HFFc6 (cell line): ENCODE results near the gene CRADD. TPM values are rescaled to one million over a fixed set of nuclear protein-coding genes. Genes with fewer than 3 reads are reported as not detected.

Experiments
- DNase-seq: peaks from one replicate; pipeline ENCODE4 v3.0.0-alpha.2; 2018
- H3K27ac Mint-ChIP-seq: 2 replicates; pipeline ENCODE4 v1.8.0; 2020; ENCODE audit warnings: mild to moderate bottlenecking, mixed read lengths
- H3K27me3 Mint-ChIP-seq: 2 replicates; pipeline ENCODE4 v1.8.0; 2021; ENCODE audit warnings: mild to moderate bottlenecking, moderate library complexity, mixed read lengths; ENCODE audit not compliant: insufficient read depth
- H3K36me3 Mint-ChIP-seq: 2 replicates; pipeline ENCODE4 v1.8.0; 2021; ENCODE audit warnings: low read depth, mixed read lengths
- H3K4me1 Mint-ChIP-seq: 2 replicates; pipeline ENCODE4 v1.8.0; 2020; ENCODE audit warnings: low read depth, mixed read lengths
- H3K4me3 Mint-ChIP-seq: 2 replicates; pipeline ENCODE4 v1.8.0; 2020; ENCODE audit warnings: mild to moderate bottlenecking, moderate library complexity, mixed read lengths
- H3K9me3 Mint-ChIP-seq: 2 replicates; pipeline ENCODE4 v1.8.0; 2020; ENCODE audit warnings: mild to moderate bottlenecking, mixed read lengths
- CTCF ChIP-seq: fragments of 200-600 bp; sonication (generic); IDR thresholded peaks from 2 replicates; pipeline ENCODE4 v1.5.0; 2021; ENCODE audit warnings: antibody characterized with exemption, mild to moderate bottlenecking
- total RNA-seq, 6 experiments: library from RNA; stranded (reverse); fragmentation: NEBNext Ultra II Directional; extraction: Animal tissue kit (Norgen Biotek cat#: 25700); gene quantifications; 2 replicates in 1 of 6; 3 replicates in 5 of 6; pipeline ENCODE4 v1.2.3, GENCODE V29; 2021

The CRADD gene
- total RNA-seq, 6 experiments from 2014 or later, result 15.3 to 20.1 (median 17.9) TPM

- DNase-seq, result no peak
- no peak for TF ChIP-seq CTCF
- no peaks in the 10 kb centered on the region for H3K36me3 Mint-ChIP-seq
- no peaks in the 10 kb centered on the region for H3K9me3 Mint-ChIP-seq
- no peak overlapping the region for H3K27ac Mint-ChIP-seq
- H3K4me1 Mint-ChIP-seq, result peaks cover 60% of the 10 kb centered on the region
- H3K4me3 Mint-ChIP-seq, result no peak overlapping the region
- no peaks in the 10 kb centered on the region for H3K27me3 Mint-ChIP-seq
Measured at GRCh38 chr12:93762912-93763553, 85.9 kb downstream of the CRADD start.

- no peak for DNase-seq
Measured at GRCh38 chr12:93763746-93764147, 86.6 kb downstream of the CRADD start.

GRCh38 chr12:93766371-93766770 is 89.2 kb downstream of the CRADD start:
- no peak for DNase-seq
- Mint-ChIP-seq H3K27me3 (no peaks in the 10 kb centered on the region), H3K4me1 (peaks cover 66% of the 10 kb centered on the region), H3K4me3 (no peak overlapping the region), H3K36me3 (peaks cover 5% of the 10 kb centered on the region), H3K27ac (no peak overlapping the region), H3K9me3 (0 out of 2 replicates have a peak, but pooled peaks cover 4% of the 10 kb centered on the region)
- TF ChIP-seq CTCF, result no peak

More at GRCh38 chr12:93763746-93764147, 86.6 kb downstream of the CRADD start:
- no peak overlapping the region for H3K4me3 Mint-ChIP-seq
- no peaks in the 10 kb centered on the region for H3K36me3 Mint-ChIP-seq
- no peak overlapping the region for H3K27ac Mint-ChIP-seq
- TF ChIP-seq CTCF, result 0 out of 2 replicates have a peak, but pooled peaks have one; percentile 5
- no peaks in the 10 kb centered on the region for H3K27me3 Mint-ChIP-seq
- peaks cover 67% of the 10 kb centered on the region for H3K4me1 Mint-ChIP-seq
- H3K9me3 Mint-ChIP-seq, result no peaks in the 10 kb centered on the region

- Mint-ChIP-seq H3K4me3 (peak overlapping the region; percentile 3), H3K4me1 (peaks cover 66% of the 10 kb centered on the region), H3K36me3 (peaks cover 5% of the 10 kb centered on the region), H3K27me3 (no peaks in the 10 kb centered on the region), H3K27ac (peak overlapping the region; percentile 9), H3K9me3 (0 out of 2 replicates have a peak, but pooled peaks cover 4% of the 10 kb centered on the region)
- peak; percentile 78 for DNase-seq
- TF ChIP-seq CTCF, result peak; percentile 85
Measured at GRCh38 chr12:93766796-93767523, 89.8 kb downstream of the CRADD start.

GRCh38 chr12:93767524-93767863 is 90.3 kb downstream of the CRADD start:
- peak; percentile 22 for TF ChIP-seq CTCF
- Mint-ChIP-seq H3K36me3 (peaks cover 5% of the 10 kb centered on the region), H3K4me1 (peaks cover 66% of the 10 kb centered on the region), H3K4me3 (peak overlapping the region; percentile 3), H3K27me3 (no peaks in the 10 kb centered on the region), H3K27ac (peak overlapping the region; percentile 9), H3K9me3 (0 out of 2 replicates have a peak, but pooled peaks cover 4% of the 10 kb centered on the region)
- no peak for DNase-seq
